ENCODE data around the gene CSRP1. TPM values are rescaled to one million over a fixed set of nuclear protein-coding genes. Genes with fewer than 3 reads are reported as not detected.
"Not testable (repeated sequence)": the region's sequence is repeated elsewhere in the genome, so short reads cannot be mapped to it uniquely, and the experiment has no call there.

The CSRP1 gene
- total and polyA plus RNA-seq, 5 donors from 2014 or later: 63.8 to 115 (median 82.0) TPM

DNA sequence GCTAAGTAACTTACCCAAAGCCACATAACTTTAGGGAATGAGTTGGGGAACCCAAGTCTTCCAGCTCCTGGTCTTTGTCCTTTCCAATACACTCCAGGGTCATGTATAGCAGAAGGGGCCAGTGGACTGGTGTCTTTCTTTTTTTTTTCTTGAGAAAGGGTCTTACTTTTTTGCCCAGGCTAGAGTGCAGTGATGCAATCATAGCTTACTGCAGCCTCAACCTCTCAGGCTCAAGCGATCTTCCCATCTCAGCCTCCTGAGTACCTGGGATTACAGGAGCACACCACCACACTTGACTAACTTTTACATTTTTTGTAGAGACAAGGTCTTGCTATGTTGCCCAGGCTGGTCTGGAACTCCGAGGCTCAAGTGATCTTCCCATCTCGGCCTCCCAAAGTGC, 44.2 kb upstream of the CSRP1 start:
- Histone ChIP-seq H3K27me3 (ENCODE audit: control insufficient read depth, insufficient read depth, low read length) (no peaks in the 10 kb centered on the region), H3K36me3 (ENCODE audit: control insufficient read depth, insufficient read depth, low read length) (no peaks in the 10 kb centered on the region), H3K4me1 (ENCODE audit: control insufficient read depth, insufficient read depth, low read length, poor library complexity, severe bottlenecking) (no peaks in the 10 kb centered on the region), H3K9me3 (ENCODE audit: control insufficient read depth in 2 of 2, low read length in 2 of 2) (no peaks in the 10 kb centered on the region), H3K27ac (ENCODE audit: insufficient read depth, low read length, poor library complexity, severe bottlenecking) (no peak overlapping the region), H3K4me3 (ENCODE audit: low read depth, low read length) (no peak overlapping the region)
- Mint-ChIP-seq H3K4me1 (no peaks in the 10 kb centered on the region), H3K27ac (peak overlapping the region in 1 of 3 donors; percentile 10), H3K4me3 (no peak overlapping the region), H3K36me3 (no peaks in the 10 kb centered on the region), H3K9me3 (no peaks in the 10 kb centered on the region), H3K27me3 (peaks cover 11% of the 10 kb centered on the region)
- ATAC-seq (ENCODE audit: low read depth in 2 of 2): no peak
- no peak for DNase-seq

DNA sequence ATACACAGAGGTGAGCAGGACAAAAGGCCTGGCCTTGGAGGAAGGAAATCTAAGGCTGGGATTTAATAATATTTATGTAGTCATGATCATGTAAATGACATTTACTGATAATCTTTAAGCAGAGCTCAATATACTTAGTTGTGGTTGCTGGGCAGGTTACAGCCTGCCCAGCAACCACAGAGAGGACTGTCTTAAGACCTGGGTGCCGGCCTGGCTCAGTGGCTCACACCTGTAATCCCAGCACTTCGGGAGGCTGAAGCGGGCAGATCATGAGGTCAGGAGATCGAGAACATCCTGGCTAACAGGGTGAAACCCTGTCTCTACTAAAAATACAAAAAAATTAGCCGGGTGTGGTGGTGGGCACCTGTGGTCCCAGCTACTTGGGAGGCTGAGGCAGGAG, 42.6 kb upstream of the CSRP1 start:
- not testable (repeated sequence) for H3K27me3 ChIP-seq (ENCODE audit: control insufficient read depth, insufficient read depth, low read length); H3K4me3 Mint-ChIP-seq; H3K27ac ChIP-seq (ENCODE audit: insufficient read depth, low read length, poor library complexity, severe bottlenecking); H3K9me3 ChIP-seq (ENCODE audit: control insufficient read depth in 2 of 2, low read length in 2 of 2); H3K27ac Mint-ChIP-seq; DNase-seq; H3K9me3 Mint-ChIP-seq; H3K4me1 ChIP-seq (ENCODE audit: control insufficient read depth, insufficient read depth, low read length, poor library complexity, severe bottlenecking); H3K36me3 ChIP-seq (ENCODE audit: control insufficient read depth, insufficient read depth, low read length); H3K36me3 Mint-ChIP-seq; ATAC-seq (ENCODE audit: low read depth in 2 of 2); H3K4me1 Mint-ChIP-seq; H3K4me3 ChIP-seq (ENCODE audit: low read depth, low read length)
- peaks cover 17% of the 10 kb centered on the region for H3K27me3 Mint-ChIP-seq

DNA sequence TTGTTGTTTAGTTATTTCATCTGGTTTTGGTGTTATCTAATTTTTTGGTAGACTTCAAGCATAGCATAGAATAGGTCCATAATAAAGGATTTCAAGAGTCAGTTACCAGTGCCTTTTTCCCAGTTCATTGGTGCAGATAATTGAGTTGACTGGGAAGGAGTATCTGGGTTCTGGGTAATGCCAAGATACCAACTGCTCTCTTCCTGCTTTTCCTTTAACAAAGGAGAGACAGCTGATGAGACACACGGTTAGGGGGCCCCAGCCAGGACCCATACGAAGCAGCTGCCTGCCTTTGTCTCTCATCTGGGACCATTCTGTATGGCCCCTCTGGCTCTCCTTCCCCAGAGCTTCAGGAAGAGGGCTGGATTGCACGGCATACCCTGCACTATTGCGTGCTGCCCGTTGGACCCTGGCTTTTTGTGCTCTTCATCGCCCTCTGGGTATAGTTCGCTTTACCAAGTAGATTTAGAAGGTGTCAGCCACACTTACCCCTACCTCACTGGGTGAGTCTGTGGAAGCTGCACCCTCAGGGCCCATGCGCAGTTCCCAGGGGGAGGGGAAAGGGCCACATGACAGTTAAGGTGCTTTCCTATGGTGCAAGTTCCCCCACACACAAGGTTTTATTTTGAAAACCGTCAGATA, 39.0 kb upstream of the CSRP1 start:
- Mint-ChIP-seq H3K27ac (no peak overlapping the region), H3K4me1 (no peaks in the 10 kb centered on the region)
- no peak for DNase-seq

DNA sequence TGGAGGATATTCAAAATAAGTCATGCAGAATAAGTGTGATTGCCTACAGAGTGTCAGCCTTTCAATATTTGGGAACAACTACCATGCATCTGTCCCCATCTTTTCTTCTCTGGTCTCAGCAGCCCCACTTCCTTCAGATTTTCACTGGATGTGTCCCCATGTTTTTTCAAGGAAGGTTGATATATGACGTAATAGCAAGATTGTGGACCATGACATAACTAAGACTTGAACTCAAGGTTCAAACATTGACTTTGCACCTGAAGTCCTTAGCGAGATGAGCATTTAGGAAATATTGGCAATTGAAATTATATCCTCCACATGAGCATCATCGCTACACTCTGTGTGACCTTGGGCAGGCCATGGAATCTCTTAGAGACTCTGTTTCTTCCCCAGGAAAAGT, 37.8 kb upstream of the CSRP1 start:
- Mint-ChIP-seq H3K9me3 (peaks cover 0 to 4% (median 0%) of the 10 kb centered on the region in 7 donors), H3K4me1 (peaks cover 0 to 9% (median 0%) of the 10 kb centered on the region in 4 donors), H3K27me3 (peaks cover 62% of the 10 kb centered on the region), H3K36me3 (peaks cover 12% of the 10 kb centered on the region), H3K27ac (no peak overlapping the region), H3K4me3 (no peak overlapping the region)
- no peak overlapping the region for H3K4me3 ChIP-seq (ENCODE audit: low read depth, low read length)
- ATAC-seq (ENCODE audit: low read depth in 2 of 2) (no peak), DNase-seq (no peak)
- H3K27ac ChIP-seq (ENCODE audit: insufficient read depth, low read length, poor library complexity, severe bottlenecking): no peak overlapping the region
- H3K9me3 ChIP-seq (ENCODE audit: control insufficient read depth in 2 of 2, low read length in 2 of 2): no peaks in the 10 kb centered on the region
- H3K27me3 ChIP-seq (ENCODE audit: control insufficient read depth, insufficient read depth, low read length): peaks cover 8% of the 10 kb centered on the region
- peaks cover 5% of the 10 kb centered on the region for H3K4me1 ChIP-seq (ENCODE audit: control insufficient read depth, insufficient read depth, low read length, poor library complexity, severe bottlenecking)
- H3K36me3 ChIP-seq (ENCODE audit: control insufficient read depth, insufficient read depth, low read length): no peaks in the 10 kb centered on the region

More for the DNA sequence above, 39.0 kb upstream of the CSRP1 start:
- no peaks in the 10 kb centered on the region for H3K4me1 ChIP-seq (ENCODE audit: control insufficient read depth, insufficient read depth, low read length, poor library complexity, severe bottlenecking)
- Mint-ChIP-seq H3K9me3 (peaks cover 0 to 1% (median 0%) of the 10 kb centered on the region in 7 donors), H3K36me3 (peaks cover 12% of the 10 kb centered on the region), H3K27me3 (peaks cover 50% of the 10 kb centered on the region), H3K4me3 (no peak overlapping the region)
- no peaks in the 10 kb centered on the region for H3K9me3 ChIP-seq (ENCODE audit: control insufficient read depth in 2 of 2, low read length in 2 of 2)
- H3K27me3 ChIP-seq (ENCODE audit: control insufficient read depth, insufficient read depth, low read length): no peaks in the 10 kb centered on the region
- H3K36me3 ChIP-seq (ENCODE audit: control insufficient read depth, insufficient read depth, low read length): no peaks in the 10 kb centered on the region
- no peak overlapping the region for H3K4me3 ChIP-seq (ENCODE audit: low read depth, low read length)
- ATAC-seq (ENCODE audit: low read depth in 2 of 2): no peak
- H3K27ac ChIP-seq (ENCODE audit: insufficient read depth, low read length, poor library complexity, severe bottlenecking): no peak overlapping the region

DNA sequence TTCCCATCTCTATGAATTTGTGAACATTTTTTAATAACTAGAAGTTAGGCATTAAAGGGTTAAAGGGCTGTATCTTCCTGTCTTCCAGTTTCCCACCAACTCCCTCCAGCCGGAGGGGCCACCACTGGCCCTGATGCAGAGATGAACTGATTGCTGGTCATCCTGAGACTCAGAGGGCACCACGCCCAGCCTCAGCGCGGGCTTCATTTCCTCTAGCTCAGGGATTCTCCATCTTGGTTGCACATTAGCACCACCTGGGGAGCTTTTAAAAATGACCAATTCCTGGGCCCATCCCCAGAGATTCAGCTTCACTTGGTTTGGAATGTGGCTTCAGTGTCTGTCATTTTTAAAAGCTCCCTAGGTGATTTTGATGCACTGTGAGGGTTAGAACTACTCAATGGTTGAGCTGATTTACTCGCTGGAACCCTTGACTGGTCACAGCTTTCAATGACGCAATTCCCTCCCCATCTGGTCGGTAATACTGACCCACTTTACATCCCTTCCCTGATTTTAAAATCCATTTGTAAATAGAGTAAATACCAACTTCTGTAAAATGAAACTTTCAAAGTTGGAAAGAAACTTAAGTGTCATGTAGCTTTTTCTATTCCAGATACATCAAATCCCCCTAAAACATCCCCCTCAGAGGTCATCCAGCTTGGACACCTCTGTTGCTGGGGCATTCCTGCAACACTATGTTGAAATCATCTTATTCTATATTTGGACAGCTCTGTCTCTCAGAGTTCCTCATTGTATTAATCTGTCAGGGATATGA, 37.1 kb upstream of the CSRP1 start:
- Mint-ChIP-seq H3K4me3 (no peak overlapping the region), H3K9me3 (peaks cover 0 to 4% (median 0%) of the 10 kb centered on the region in 7 donors), H3K36me3 (peaks cover 12% of the 10 kb centered on the region), H3K4me1 (peaks cover 0 to 12% (median under 1%) of the 10 kb centered on the region in 4 donors), H3K27ac (peak overlapping the region in 1 of 3 donors; percentile 38), H3K27me3 (peaks cover 67% of the 10 kb centered on the region)
- Histone ChIP-seq H3K27me3 (ENCODE audit: control insufficient read depth, insufficient read depth, low read length) (peaks cover 8% of the 10 kb centered on the region), H3K27ac (ENCODE audit: insufficient read depth, low read length, poor library complexity, severe bottlenecking) (no peak overlapping the region), H3K36me3 (ENCODE audit: control insufficient read depth, insufficient read depth, low read length) (no peaks in the 10 kb centered on the region), H3K4me3 (ENCODE audit: low read depth, low read length) (no peak overlapping the region), H3K9me3 (ENCODE audit: control insufficient read depth in 2 of 2, low read length in 2 of 2) (no peaks in the 10 kb centered on the region), H3K4me1 (ENCODE audit: control insufficient read depth, insufficient read depth, low read length, poor library complexity, severe bottlenecking) (peaks cover 12% of the 10 kb centered on the region)
- DNase-seq: no peak
- ATAC-seq (ENCODE audit: low read depth in 2 of 2): no peak

DNA sequence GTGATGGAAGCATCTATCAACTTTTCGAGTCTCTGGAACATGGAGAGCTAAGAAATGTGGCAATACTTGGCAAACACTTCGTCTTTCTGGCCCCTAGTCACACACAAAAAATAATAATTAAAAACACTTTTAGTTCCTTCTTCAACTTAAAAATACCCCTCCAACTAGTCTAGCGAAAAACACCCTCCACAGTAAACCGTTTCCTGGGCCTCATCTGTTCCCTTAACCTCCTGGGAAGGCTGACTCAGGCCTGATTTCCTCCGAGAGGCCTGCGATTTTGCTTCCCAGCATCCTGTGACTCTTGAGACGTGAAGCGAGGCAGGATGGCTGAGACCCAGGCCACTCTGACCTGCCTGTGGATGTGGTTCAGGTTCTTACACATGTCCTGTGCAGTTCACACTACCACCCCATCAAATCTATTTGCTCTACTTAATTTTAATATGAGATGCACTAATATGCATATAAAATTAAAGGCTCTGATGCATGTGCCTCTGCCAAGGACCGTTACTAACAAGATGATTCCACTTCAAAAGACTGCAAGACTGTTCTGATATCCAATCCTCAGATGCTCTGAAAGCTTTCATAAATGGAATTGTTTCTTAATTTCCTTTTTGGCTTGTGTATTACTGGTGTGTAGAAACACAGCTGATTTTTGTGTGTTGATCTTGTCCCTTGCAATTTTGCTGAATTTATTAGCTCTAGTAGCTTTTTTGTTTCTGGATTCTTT, 35.5 kb upstream of the CSRP1 start:
- Mint-ChIP-seq H3K9me3 (peaks cover 0 to 4% (median 0%) of the 10 kb centered on the region in 7 donors), H3K27ac (no peak overlapping the region), H3K36me3 (peaks cover 12% of the 10 kb centered on the region), H3K4me3 (no peak overlapping the region), H3K27me3 (peaks cover 76% of the 10 kb centered on the region), H3K4me1 (peaks cover 0 to 18% (median 4%) of the 10 kb centered on the region in 4 donors)
- peaks cover 14% of the 10 kb centered on the region for H3K27me3 ChIP-seq (ENCODE audit: control insufficient read depth, insufficient read depth, low read length)
- no peaks in the 10 kb centered on the region for H3K36me3 ChIP-seq (ENCODE audit: control insufficient read depth, insufficient read depth, low read length)
- no peak overlapping the region for H3K4me3 ChIP-seq (ENCODE audit: low read depth, low read length)
- H3K9me3 ChIP-seq (ENCODE audit: control insufficient read depth in 2 of 2, low read length in 2 of 2): no peaks in the 10 kb centered on the region
- DNase-seq (no peak), ATAC-seq (ENCODE audit: low read depth in 2 of 2) (no peak)
- peaks cover 21% of the 10 kb centered on the region for H3K4me1 ChIP-seq (ENCODE audit: control insufficient read depth, insufficient read depth, low read length, poor library complexity, severe bottlenecking)
- H3K27ac ChIP-seq (ENCODE audit: insufficient read depth, low read length, poor library complexity, severe bottlenecking): no peak overlapping the region

DNA sequence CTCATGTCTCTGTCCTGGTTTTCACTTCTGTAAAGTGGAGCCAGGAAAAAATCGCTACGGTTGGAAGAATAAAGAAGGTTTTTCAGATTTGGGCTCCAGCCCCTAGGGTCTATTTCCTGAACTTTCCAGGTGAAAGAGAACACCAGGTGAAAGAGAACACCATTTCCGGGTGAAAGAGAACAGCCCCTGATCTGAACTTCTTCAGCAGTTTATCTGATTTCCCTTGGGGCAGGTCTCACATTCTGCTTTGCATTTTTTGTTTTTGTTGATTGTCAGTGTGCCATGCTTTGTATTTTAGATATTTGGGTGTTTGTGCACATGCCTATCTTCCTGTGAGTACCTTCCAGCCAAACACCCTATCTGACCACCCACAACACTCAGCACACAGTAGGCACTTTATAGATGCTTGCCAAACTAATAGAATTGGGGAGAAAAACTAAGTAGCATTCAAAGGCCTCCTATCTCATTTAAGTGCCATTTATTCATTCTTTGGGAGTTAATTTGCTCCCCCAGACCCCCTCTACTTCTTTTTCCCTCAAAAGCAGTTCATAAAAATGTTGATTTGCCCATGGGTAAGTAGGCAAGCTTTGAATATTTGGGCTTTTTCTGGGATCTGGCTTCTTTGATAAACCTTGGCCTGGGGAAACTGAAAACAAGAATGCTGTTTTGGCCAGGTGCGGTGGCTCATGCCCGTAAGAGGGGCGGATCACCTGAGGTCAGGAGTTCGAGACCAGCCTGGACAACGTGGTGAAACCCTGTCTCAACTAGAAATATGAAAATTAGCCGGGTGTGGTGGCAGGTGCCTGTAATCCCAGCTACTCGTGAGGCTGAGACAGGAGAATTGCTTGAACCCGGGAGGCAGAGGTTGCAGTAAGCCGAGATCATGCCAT, 34.2 kb upstream of the CSRP1 start:
- Mint-ChIP-seq H3K9me3 (peaks cover 0 to 4% (median 0%) of the 10 kb centered on the region in 7 donors), H3K4me3 (peak overlapping the region in 2 of 4 donors; percentile 0 to 29), H3K4me1 (peaks cover 0 to 22% (median 4%) of the 10 kb centered on the region in 4 donors)

More for the DNA sequence above, 34.2 kb upstream of the CSRP1 start:
- H3K27me3 ChIP-seq (ENCODE audit: control insufficient read depth, insufficient read depth, low read length): peaks cover 20% of the 10 kb centered on the region
- no peak overlapping the region for H3K27ac Mint-ChIP-seq
- no peak overlapping the region for H3K4me3 ChIP-seq (ENCODE audit: low read depth, low read length)
- ATAC-seq (ENCODE audit: low read depth in 2 of 2) (no peak), DNase-seq (no peak)
- H3K36me3 Mint-ChIP-seq: peaks cover 12% of the 10 kb centered on the region
- H3K9me3 ChIP-seq (ENCODE audit: control insufficient read depth in 2 of 2, low read length in 2 of 2): no peaks in the 10 kb centered on the region
- peaks cover 21% of the 10 kb centered on the region for H3K4me1 ChIP-seq (ENCODE audit: control insufficient read depth, insufficient read depth, low read length, poor library complexity, severe bottlenecking)
- peaks cover 82% of the 10 kb centered on the region for H3K27me3 Mint-ChIP-seq
- H3K27ac ChIP-seq (ENCODE audit: insufficient read depth, low read length, poor library complexity, severe bottlenecking): no peak overlapping the region
- H3K36me3 ChIP-seq (ENCODE audit: control insufficient read depth, insufficient read depth, low read length): no peaks in the 10 kb centered on the region
